H1 (cell line): ENCODE measurements around the gene ALKBH3. TPM values are rescaled to one million over a fixed set of nuclear protein-coding genes. Genes with fewer than 3 reads are reported as not detected.

Experiments
- CBX8 ChIP-seq: fragments of 300-800, 300-1000 bp; sonication (generic); IDR thresholded peaks from 2 replicates; pipeline ENCODE4 v1.7.1; 2016; ENCODE audit warnings: low read depth, low read length, borderline replicate concordance
- CHD7 ChIP-seq: fragments of 300-600 bp; sonication (generic); IDR thresholded peaks from 2 replicates; pipeline ENCODE4 v1.7.1; 2012; ENCODE audit warnings: low read length, moderate library complexity, mild to moderate bottlenecking, inconsistent platforms; ENCODE audit not compliant: insufficient replicate concordance
- CTCF ChIP-seq, 3 experiments: IDR thresholded peaks; 1 replicate in 2 of 3; 2 replicates in 1 of 3; pipeline versions ENCODE4 v1.5.1 to v1.6.1; 2011; ENCODE audit warnings: low read length in 3 of 3, mild to moderate bottlenecking in 3 of 3, inconsistent platforms in 2 of 3, low read depth in 1 of 3, moderate library complexity in 1 of 3; ENCODE audit not compliant: insufficient read depth in 1 of 3; ENCODE audit errors: control extremely low read depth in 1 of 3
- polyA plus RNA-seq, 7 experiments: library from polyadenylated mRNA; depleted of rRNA in 3 of 7; stranded (reverse) in 5 of 7; unstranded in 2 of 7; fragments of >200 nt in 5 of 7; fragments of 200-250 nt in 2 of 7; gene quantifications; 1 replicate in 5 of 7; 2 replicates in 1 of 7; 4 replicates in 1 of 7; pipeline versions ENCODE4 v1.2.1 to v1.2.3, GENCODE V29; 2011 to 2013; ENCODE audit warnings: missing spikeins in 2 of 7, mixed read lengths in 2 of 7
- total RNA-seq: library from RNA; stranded (reverse); fragmentation: NEBNext Ultra II Directional; extraction: Animal tissue kit (Norgen Biotek cat#: 25700); gene quantifications from 2 replicates; pipeline ENCODE4 v1.2.1, GENCODE V29; 2021

Gene ALKBH3
- total and polyA plus RNA-seq, 2 of the 8 experiments (the other 6 are each of a cell fraction or from before 2014, with no cell fraction given), result 10.5 to 11.4 TPM

GRCh38 chr11:43933608-43934551, 53.2 kb downstream of the ALKBH3 start (continued):
- TF ChIP-seq CTCF (IDR thresholded peaks at IDR 0.05; ENCODE audit: control extremely low read depth in 1 of 3, insufficient read depth in 1 of 3, low read depth in 1 of 3, low read length in 3 of 3) (no peak), CHD7 (no peak), CBX8 (no peak)
